Activated CD8-positive, alpha-beta T cell treated with anti-CD3 and anti-CD28 coated beads for 36 hours (primary cell): ENCODE data around the gene SOX13. TPM values are rescaled to one million over a fixed set of nuclear protein-coding genes. Genes with fewer than 3 reads are reported as not detected.

Experiments used
- ATAC-seq: fragments of 200-7000 bp; cut with Tn5 transposase; one replicate; pipeline ENCODE4 v1.10.0; 2021; ENCODE audit warnings: mild to moderate bottlenecking, moderate library complexity
- CTCF ChIA-PET: fragments of 350-600 bp; sonication (Branson Sonifier 250); formaldehyde crosslinking; loops from one replicate; lab custom pipeline; 2021; ENCODE audit warnings: antibody characterized with exemption; lab: Charles Lee
- POLR2A ChIA-PET: fragments of 350-600 bp; sonication (Branson Sonifier 250); formaldehyde crosslinking; loops from one replicate; lab custom pipeline; 2021; ENCODE audit warnings: antibody characterized with exemption; lab: Charles Lee
- DNase-seq: peaks from one replicate; pipeline ENCODE4 v3.0.0-alpha.2; 2020
- H3K27ac Mint-ChIP-seq: one replicate; pipeline ENCODE4 v1.8.0; 2021; ENCODE audit warnings: mild to moderate bottlenecking, mixed read lengths
- H3K27me3 Mint-ChIP-seq: one replicate; pipeline ENCODE4 v1.8.0; 2021; ENCODE audit warnings: mixed read lengths
- H3K36me3 Mint-ChIP-seq: one replicate; pipeline ENCODE4 v1.8.0; 2021; ENCODE audit warnings: low read depth, mixed read lengths
- H3K4me1 Mint-ChIP-seq: one replicate; pipeline ENCODE4 v1.8.0; 2021; ENCODE audit warnings: low read depth, mixed read lengths
- H3K4me3 Mint-ChIP-seq: one replicate; pipeline ENCODE4 v1.8.0; 2021; ENCODE audit warnings: mild to moderate bottlenecking, moderate library complexity, mixed read lengths
- H3K9me3 Mint-ChIP-seq: one replicate; pipeline ENCODE4 v1.8.0; 2021; ENCODE audit warnings: mixed read lengths
- CTCF ChIP-seq: fragments of 200-600 bp; IDR thresholded peaks from one replicate; pipeline ENCODE4 v1.8.0; 2022; ENCODE audit warnings: antibody characterized with exemption, mild to moderate bottlenecking
- intact Hi-C: fragments of 100-400 bp; cut with micrococcal nuclease; formaldehyde crosslinking; loops from one replicate; pipeline ENCODE4 v1.10.0; 2022
- total RNA-seq, 2 experiments: library from RNA; stranded (reverse); gene quantifications; one replicate each; pipeline ENCODE4 v1.2.3, GENCODE V29; 2021

SOX13 gene
- total RNA-seq, 2 experiments from 2014 or later = 1.6 to 1.7 TPM

- DNase-seq (no peak), ATAC-seq (no peak)
- POLR2A ChIA-PET = no interaction called here
- Mint-ChIP-seq H3K4me1 (no peaks in the 10 kb centered on the region), H3K36me3 (no peaks in the 10 kb centered on the region), H3K27me3 (no peaks in the 10 kb centered on the region), H3K27ac (no peak overlapping the region), H3K9me3 (no peaks in the 10 kb centered on the region), H3K4me3 (no peak overlapping the region)
- CTCF ChIA-PET = interaction anchor here (0.7 to 5.5 kb wide), 4 partner anchors 7 to 1826 kb away, joined by 4 to 39 read pairs (median 5); no protein-coding TSS in a partner anchor
- intact Hi-C loops = no loop called here
- TF ChIP-seq CTCF = no peak
These were observed 63.9 kb downstream of the SOX13 start for GRCh38 chr1:204136814-204137213.

DNA sequence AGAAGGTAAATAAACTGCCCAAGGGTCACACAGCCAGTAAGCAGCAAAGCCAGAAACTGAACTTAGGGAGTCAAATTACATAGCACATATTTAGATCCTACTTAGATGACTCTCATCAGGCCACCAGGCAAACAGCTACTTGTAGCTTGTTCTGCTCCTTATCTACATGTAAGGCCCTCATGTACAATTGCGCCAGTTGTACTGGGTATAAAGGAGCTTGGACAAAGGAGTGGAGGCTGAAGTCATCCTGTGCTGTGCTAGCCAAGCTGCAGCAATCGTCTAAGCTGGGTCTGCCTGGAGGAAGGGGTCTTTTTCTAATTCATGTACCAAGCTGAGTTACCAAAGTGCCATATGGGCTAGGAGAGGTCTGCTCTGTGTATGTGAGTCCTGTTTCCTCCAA, 66.2 kb downstream of the SOX13 start:
- no peak for DNase-seq
- Mint-ChIP-seq H3K9me3 (no peaks in the 10 kb centered on the region), H3K36me3 (no peaks in the 10 kb centered on the region), H3K27me3 (no peaks in the 10 kb centered on the region), H3K4me1 (no peaks in the 10 kb centered on the region), H3K4me3 (no peak overlapping the region), H3K27ac (no peak overlapping the region)
- ATAC-seq = no peak
- TF ChIP-seq CTCF = no peak
- intact Hi-C loops = no loop called here
- POLR2A ChIA-PET = no interaction called here
- CTCF ChIA-PET = interaction anchor here (0.7 to 5.5 kb wide), 5 partner anchors 10 to 260 kb away, joined by 3 to 39 read pairs (median 5); no protein-coding TSS in a partner anchor

- H3K4me1 Mint-ChIP-seq = no peaks in the 10 kb centered on the region
- ATAC-seq = no peak
- no peak for TF ChIP-seq CTCF
- no peak overlapping the region for H3K27ac Mint-ChIP-seq
- ChIA-PET CTCF (interaction anchor here (2.4 to 5.5 kb wide), 2 partner anchors 11 to 223 kb away, joined by 6 to 39 read pairs; no protein-coding TSS in a partner anchor), POLR2A (interaction anchor here (1.0 kb wide), 1 partner anchor 224 kb away, joined by 3 read pairs; no protein-coding TSS in a partner anchor)
- no peak for DNase-seq
- intact Hi-C loops = no loop called here
- H3K4me3 Mint-ChIP-seq = no peak overlapping the region
- no peaks in the 10 kb centered on the region for H3K9me3 Mint-ChIP-seq
- H3K27me3 Mint-ChIP-seq = no peaks in the 10 kb centered on the region
- no peaks in the 10 kb centered on the region for H3K36me3 Mint-ChIP-seq
These were observed 67.0 kb downstream of the SOX13 start for GRCh38 chr1:204139952-204140351.

- no peaks in the 10 kb centered on the region for H3K27me3 Mint-ChIP-seq
- no peak for TF ChIP-seq CTCF
- POLR2A ChIA-PET = no interaction called here
- H3K36me3 Mint-ChIP-seq = no peaks in the 10 kb centered on the region
- H3K27ac Mint-ChIP-seq = no peak overlapping the region
- CTCF ChIA-PET = interaction anchor here (0.6 to 5.5 kb wide), 3 partner anchors 12 to 66 kb away, joined by 3 to 39 read pairs (median 4); no protein-coding TSS in a partner anchor
- no peak overlapping the region for H3K4me3 Mint-ChIP-seq
- DNase-seq (no peak), ATAC-seq (no peak)
- intact Hi-C loops = no loop called here
- H3K4me1 Mint-ChIP-seq = no peaks in the 10 kb centered on the region
- no peaks in the 10 kb centered on the region for H3K9me3 Mint-ChIP-seq
These were observed 68.2 kb downstream of the SOX13 start for GRCh38 chr1:204141131-204141530.

- ChIA-PET CTCF (interaction anchor here (4.3 to 5.5 kb wide), 2 partner anchors 13 to 14 kb away, joined by 20 to 39 read pairs; no protein-coding TSS in a partner anchor), POLR2A (no interaction called here)
- intact Hi-C loops = no loop called here
- H3K9me3 Mint-ChIP-seq = no peaks in the 10 kb centered on the region
- DNase-seq = no peak
- peak; percentile 47 for ATAC-seq
- no peak overlapping the region for H3K27ac Mint-ChIP-seq
- no peaks in the 10 kb centered on the region for H3K4me1 Mint-ChIP-seq
- no peak for TF ChIP-seq CTCF
- H3K36me3 Mint-ChIP-seq = no peaks in the 10 kb centered on the region
- H3K27me3 Mint-ChIP-seq = no peaks in the 10 kb centered on the region
- H3K4me3 Mint-ChIP-seq = no peak overlapping the region
These were observed 69.4 kb downstream of the SOX13 start for GRCh38 chr1:204142032-204142974.
